Glomerular visceral epithelial cell (primary cell): Measurements from ENCODE around the gene FAIM.
"Not testable (repeated sequence)": the region's sequence is repeated elsewhere in the genome, so short reads cannot be mapped to it uniquely, and the experiment has no call there.

Source experiments
- DNase-seq: peaks from one replicate; pipeline ENCODE4 v3.0.0-alpha.2; 2016; ENCODE audit errors: extremely low spot score

The FAIM gene

GRCh38 chr3:138608322-138609135, at the start of gene FAIM:
Gene FAIM (plus strand): TSS chr3:138608771. CDS start chr3:138619727, 10,956 bp downstream.
- peak; percentile 58 for DNase-seq

DNA sequence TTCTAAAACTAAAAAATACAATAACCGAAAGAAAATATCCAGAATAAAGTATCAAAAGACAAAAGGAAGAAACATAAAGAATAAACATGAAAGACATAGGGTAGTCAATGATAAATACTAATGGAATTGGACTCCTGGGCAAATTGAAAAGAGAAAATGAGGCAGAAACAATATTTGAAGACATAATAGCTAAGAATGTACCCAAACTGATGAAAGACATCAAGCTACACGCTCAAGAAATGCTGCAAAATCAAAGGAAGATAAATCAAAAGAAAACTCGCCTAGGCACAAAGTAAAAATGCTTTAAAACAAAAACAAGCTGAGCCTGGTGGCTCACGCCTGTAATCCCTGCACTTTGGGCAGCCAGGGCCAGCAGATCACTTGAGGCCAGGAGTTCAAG, 49.4 kb upstream of the FAIM start:
- no peak for DNase-seq

DNA sequence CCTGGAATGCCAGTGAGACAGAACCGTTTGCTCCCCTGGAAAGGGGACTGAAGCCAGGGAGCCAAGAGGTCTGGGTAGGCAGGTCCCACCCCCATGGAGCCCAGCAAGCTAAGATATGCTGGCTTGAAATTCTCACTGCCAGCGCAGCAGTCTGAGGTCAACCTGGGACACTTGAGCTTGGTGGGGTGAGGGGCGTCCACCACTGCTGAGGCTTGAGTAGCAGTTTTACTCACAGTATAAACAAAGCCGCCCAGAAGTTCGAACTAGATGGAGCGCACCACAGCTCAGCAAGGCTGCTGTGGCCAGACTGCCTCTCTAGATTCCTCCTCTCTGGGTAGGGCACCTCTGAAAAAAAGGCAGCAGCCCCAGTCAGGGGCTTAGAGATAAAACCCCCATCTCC, 48.1 kb upstream of the FAIM start:
- no peak for DNase-seq

- not testable (repeated sequence) for DNase-seq
These were observed 45.7 kb upstream of the FAIM start for GRCh38 chr3:138562902-138563301.

GRCh38 chr3:138566293-138566692, 42.3 kb upstream of the FAIM start:
- DNase-seq, result not testable (repeated sequence)

- no peak for DNase-seq
These were observed 41.2 kb upstream of the FAIM start for GRCh38 chr3:138567403-138567802.

- DNase-seq, result no peak
These were observed 39.5 kb upstream of the FAIM start for GRCh38 chr3:138569090-138569489.

- not testable (repeated sequence) for DNase-seq
These were observed 38.9 kb upstream of the FAIM start for GRCh38 chr3:138569624-138570023.

DNA sequence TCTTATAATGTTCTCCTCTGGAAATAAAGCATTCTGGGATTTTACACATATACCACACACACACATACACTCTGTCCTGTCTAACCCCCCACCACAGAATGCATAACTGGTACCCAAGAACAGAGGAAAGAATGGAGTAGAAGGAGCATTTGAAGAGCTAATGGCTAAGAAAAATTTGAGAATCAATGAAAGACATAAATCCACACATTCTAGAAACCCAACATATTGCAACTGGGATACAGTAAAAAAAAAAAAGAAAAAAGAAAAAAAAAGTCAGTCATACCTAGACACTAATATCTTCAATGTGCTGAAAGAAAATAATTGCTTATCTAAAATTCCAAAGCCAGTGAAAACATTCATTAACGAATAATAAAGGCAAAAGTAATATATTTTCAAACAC, 35.4 kb upstream of the FAIM start:
- no peak for DNase-seq

GRCh38 chr3:138578141-138578540, 30.4 kb upstream of the FAIM start:
- DNase-seq, result no peak

- no peak for DNase-seq
These were observed 29.5 kb upstream of the FAIM start for GRCh38 chr3:138578961-138579574.

- DNase-seq, result no peak
These were observed 21.2 kb upstream of the FAIM start for GRCh38 chr3:138587374-138587773.

GRCh38 chr3:138588445-138588844, 20.1 kb upstream of the FAIM start:
- no peak for DNase-seq

DNA sequence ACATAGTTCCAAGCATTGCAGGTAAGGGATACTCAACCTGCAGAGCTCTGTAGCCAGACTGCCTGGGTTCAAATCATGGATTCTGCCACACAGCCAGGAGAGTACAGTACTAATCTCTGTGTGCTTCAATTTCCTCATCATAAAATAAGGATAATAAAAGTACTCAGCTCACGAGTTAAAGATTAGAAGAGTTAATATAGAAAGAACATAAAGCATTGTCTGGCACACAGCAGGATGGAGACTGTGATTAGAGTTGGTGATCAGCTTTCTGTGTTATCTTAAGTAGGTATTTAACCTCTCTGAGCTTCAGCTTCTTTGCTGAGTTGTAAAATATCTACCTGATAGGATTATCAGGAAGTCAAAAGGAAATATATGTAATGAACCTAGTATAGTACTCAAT, 17.2 kb upstream of the FAIM start:
- no peak for DNase-seq

- DNase-seq, result no peak
These were observed 15.0 kb upstream of the FAIM start for GRCh38 chr3:138593488-138594149.

DNA sequence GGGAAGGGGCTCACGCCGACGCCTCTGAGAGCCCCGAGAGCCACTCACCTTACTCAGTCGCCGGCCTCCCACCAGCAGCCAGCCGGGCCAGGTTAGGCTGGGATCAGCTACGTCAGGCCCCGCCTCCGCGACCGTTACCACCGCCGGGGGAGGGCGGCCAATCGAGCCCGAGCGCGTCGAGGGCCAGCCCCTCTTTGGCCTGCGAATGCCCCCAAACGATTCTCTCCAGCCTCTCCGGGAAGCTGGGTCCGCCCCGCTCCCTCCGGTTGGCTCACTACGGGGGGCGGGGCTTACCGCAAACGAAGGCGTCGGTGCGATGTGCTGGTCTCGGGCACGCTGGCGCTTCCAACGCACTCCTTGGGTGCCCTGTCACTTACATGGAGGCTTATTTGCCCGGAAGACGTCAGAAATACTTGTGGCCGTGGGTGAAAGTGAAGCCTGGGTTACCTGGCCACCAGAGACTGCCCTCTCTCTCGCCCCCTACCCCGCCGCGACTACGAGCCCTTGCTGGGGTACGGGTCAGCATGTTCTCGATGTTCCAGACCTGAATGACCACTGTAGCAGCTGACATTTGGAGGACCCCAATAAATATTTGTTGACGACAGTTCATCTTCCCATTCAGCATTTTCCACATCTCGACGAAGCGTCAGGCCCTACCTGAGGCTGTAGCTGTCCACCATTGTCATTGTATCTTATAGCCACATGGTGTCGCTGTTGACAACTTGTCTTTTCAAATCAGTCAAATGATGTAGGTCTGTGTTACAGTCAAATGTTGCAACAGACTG, 14.2 kb upstream of the FAIM start, which contains the start of gene CEP70:
CEP70 (minus strand) TSS at position 111 of the 785 bp plus-strand sequence. CDS start 21,333 bp downstream, outside the sequence.
- peak; percentile 95 for DNase-seq

DNA sequence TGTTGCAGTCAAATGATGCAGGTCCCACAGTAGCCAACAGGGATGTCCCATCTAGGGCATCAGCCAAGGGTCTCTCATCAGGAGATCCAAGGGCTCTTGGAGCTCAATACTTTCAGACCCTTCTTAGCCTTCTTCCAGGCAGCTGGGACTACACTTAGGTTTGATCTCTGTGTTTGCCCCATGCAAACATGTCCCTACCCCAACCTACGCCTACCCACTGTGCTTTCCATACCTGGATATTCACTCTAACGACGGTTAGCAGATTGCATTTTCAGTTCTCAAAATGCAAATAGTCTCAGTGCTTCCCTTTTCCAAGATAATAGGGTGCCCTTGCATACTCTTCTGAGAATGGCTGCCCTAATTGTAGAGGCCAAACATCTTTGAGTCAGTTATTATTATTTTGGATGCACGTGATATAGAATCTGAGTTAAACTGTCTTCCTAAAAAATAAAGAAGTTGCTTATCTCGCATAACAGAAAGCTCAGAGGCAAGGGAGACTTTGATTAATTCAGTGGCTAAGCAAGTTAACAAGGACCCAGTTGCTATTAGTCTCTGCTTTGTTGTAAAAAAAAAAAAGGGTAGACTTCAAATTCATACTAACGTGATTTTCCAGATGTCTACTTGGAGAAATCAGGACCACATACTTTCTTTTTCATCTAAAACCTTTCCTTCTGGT, 13.5 kb upstream of the FAIM start:
- no peak for DNase-seq

- peak; percentile 35 for DNase-seq
These were observed 11.2 kb upstream of the FAIM start for GRCh38 chr3:138597186-138597976.

GRCh38 chr3:138598534-138598933, 10.0 kb upstream of the FAIM start:
- DNase-seq, result no peak

- no peak for DNase-seq
These were observed 8.3 kb upstream of the FAIM start for GRCh38 chr3:138600100-138600745.
